Subcutaneous adipose tissue (tissue), 4 donors: Measurements from ENCODE around the gene PRAMEF17. TPM values are rescaled to one million over a fixed set of nuclear protein-coding genes. Genes with fewer than 3 reads are reported as not detected.
"Not testable (repeated sequence)": the region's sequence is repeated elsewhere in the genome, so short reads cannot be mapped to it uniquely, and the experiment has no call there.

ENCODE experiments used
- total RNA-seq, 4 donors: library from RNA; depleted of rRNA; stranded (reverse); fragments of >200 nt; gene quantifications; one replicate each; pipeline ENCODE4 v1.1.0, GENCODE V29; 2016
- TF ChIP-seq, protein P1 (sequence below): fragments of 450-650 bp; IDR thresholded peaks from one replicate; pipeline ENCODE4 v1.5.1; 2016; ENCODE audit warnings: low read depth, mild to moderate bottlenecking, control low read depth, antibody characterized with exemption, moderate library complexity

PRAMEF17 gene, protein sequence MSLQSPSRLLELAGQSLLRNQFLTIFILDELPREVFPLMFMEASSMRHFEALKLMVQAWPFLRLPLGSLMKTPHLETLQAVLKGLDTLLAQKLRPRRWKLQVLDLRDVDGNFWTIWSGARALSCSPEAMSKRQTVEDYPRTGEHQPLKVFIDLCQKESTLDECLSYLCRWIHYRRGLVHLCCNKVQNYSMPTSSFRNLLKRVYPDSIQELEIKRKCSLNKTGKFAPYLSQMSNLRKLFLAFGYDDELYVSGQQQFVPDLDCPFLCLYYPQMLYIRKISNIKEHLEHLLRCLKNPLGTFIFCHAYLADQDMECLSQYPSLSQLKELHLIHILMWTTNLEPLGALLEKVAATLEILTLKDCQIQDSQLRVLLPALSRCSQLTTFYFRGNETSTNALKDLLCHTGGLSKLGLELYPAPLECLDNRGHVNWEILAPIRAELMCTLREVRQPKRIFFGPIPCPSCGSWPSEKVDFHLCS
- not detected for total RNA-seq

DNA sequence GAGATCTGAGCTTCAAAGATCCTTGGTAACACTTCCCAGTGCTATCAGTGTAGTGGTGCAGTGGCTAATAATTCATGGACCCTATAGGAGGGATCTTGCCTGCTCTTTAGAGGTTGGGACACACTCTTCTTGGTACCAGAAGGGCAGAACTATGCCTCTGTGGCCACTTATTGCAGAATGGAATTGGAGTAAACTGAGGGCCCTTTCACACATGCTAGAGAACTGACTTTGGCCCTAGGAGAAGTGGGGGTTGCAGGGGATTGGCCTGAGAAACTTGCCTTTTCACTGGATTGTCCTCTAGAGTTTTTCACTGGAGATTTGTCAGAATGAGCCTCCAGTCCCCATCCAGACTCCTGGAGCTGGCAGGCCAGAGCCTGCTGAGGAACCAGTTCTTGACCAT lies at the start of gene PRAMEF17:
PRAMEF17 (plus strand) TSS at position 301 of the 400 bp plus-strand sequence; CDS start at position 327, 26 bp downstream.
- TF ChIP-seq, protein P1, sequence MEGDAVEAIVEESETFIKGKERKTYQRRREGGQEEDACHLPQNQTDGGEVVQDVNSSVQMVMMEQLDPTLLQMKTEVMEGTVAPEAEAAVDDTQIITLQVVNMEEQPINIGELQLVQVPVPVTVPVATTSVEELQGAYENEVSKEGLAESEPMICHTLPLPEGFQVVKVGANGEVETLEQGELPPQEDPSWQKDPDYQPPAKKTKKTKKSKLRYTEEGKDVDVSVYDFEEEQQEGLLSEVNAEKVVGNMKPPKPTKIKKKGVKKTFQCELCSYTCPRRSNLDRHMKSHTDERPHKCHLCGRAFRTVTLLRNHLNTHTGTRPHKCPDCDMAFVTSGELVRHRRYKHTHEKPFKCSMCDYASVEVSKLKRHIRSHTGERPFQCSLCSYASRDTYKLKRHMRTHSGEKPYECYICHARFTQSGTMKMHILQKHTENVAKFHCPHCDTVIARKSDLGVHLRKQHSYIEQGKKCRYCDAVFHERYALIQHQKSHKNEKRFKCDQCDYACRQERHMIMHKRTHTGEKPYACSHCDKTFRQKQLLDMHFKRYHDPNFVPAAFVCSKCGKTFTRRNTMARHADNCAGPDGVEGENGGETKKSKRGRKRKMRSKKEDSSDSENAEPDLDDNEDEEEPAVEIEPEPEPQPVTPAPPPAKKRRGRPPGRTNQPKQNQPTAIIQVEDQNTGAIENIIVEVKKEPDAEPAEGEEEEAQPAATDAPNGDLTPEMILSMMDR: not testable (repeated sequence)

DNA sequence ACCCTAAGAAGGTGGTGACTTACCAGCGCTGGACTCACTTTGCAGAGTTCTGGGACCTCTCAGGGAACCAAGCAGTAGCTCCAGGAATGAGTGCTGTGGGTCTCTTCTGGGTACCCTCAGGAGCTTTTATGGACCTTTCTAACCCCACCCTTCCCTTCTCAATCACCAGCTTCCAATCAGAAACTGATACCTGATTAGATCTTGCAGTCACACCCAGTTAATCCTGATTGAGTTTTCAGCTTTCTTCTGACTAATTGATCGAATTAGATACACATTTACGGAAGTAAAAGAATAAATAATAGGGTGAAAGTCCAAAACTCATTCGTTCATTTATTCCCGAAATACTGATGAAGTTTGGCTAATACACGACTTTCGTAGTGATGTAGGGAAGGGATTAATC lies 42.4 kb upstream of the PRAMEF17 start, which contains the start of gene PRAMEF14:
PRAMEF14 (minus strand) TSS at position 101 of the 400 bp plus-strand sequence. CDS start 1,820 bp downstream, outside the sequence.
- TF ChIP-seq, protein P1: not testable (repeated sequence)

DNA sequence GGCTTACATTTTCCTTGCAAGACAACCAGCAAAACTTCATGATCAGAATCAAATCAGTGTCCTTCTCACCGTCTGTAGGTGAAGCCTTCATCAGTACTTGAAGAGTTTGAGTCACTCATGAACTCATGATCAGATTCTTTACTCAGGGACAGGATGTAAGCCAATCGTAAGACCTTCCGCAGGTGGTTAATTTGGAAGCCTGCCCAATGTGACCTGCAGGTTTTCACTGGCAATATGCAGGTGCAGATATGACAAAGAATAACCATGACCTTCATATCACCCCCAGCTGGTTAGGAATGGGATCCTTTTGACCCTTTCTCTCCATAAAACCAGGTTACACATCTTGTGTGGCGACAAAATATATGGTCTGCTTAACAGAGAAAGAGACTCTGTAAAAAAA lies 18.4 kb downstream of the PRAMEF17 start:
- TF ChIP-seq, protein P1: no peak

DNA sequence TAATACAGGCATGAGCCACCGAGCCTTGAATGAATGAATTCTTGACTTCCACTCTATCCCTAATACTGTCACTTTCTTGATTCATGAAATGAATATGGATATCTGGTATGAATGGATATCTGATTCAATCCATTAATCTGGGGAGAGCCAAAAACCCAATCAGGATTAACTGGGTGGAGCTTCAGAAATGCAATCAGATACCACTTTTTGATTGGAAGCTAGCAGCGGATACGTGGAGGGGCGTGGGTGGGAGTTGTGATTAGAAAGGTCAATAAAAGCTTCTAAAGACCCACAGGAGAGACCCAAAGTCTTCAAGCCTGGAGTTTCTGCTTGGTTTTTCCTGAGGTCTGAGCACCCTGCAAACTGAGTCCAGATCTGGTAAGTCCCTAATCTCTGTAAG lies 20.7 kb downstream of the PRAMEF17 start, which contains the start of gene PRAMEF20:
PRAMEF20 (plus strand) TSS at position 301 of the 400 bp plus-strand sequence. CDS start 5,905 bp downstream, outside the sequence.
- TF ChIP-seq, protein P1: not testable (repeated sequence)

DNA sequence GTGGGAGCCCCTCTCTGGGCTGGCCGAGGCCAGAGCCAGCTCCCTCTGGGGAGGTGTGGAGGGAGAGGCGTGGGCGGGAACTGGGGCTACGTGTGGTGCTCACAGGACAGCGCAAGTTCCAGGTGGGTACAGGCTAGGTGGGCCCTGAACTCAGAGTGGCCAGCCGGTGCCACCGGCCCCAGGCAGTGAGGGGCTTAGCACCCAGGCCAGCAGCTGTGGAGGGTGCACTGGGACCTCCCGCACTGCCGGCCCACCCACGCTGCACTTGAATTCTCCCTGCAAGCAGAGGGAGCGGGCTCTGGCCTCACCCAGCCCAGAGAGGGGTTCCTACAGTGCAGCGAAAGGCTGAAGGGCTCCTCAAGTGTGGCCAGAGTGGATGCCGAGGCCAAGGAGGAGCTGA lies 41.1 kb downstream of the PRAMEF17 start:
- TF ChIP-seq, protein P1: no peak

DNA sequence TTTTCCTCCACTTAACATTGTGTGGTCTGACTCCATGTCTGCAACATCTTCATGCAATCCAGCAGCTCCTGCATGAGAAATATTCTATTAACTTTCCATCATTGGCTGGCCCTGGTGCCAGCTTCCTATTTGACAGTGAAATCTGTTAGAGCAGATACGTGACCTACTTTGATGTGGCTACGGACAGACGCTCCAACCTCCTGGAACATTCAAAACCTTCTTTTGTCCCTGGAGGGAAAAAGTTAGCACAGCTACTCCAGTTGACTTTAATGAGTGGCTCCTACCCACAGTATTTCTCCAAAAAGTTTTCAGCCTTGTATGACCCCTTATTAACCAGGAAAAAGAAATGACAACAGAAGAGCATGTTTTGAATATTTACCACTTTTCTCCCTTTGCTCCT lies 42.8 kb downstream of the PRAMEF17 start:
- TF ChIP-seq, protein P1: no peak

DNA sequence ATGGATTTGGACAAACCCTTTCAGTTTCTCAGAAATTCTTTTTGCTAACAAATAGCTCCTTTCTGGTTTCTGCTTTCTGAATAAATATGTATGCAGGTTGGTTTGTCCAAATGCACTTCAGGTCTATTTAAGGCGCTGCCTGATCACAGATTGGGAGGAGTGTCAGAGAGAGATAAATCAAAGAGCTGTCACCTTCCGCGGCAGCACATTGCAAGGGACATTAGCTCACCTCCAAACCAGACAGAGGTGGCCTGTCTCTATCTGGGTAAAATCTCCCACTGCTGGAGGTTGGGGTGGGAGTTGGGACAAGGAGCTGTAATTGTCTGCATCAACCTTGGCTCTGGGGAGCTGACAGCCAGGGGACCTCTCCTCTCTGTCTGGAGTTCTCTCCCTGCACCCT lies 46.0 kb downstream of the PRAMEF17 start:
- TF ChIP-seq, protein P1: no peak

Other genes with a start within 250 kb of the PRAMEF17 start
- gene PRAMEF26, start 233.6 kb upstream of the PRAMEF17 start, total RNA-seq: not detected
- gene HNRNPCL4, start 224.0 kb upstream of the PRAMEF17 start, total RNA-seq: not detected
- not detected for gene PRAMEF9, start 217.8 kb upstream of the PRAMEF17 start, total RNA-seq
- gene PRAMEF13, start 188.2 kb upstream of the PRAMEF17 start, total RNA-seq: not detected
- not detected for gene PRAMEF18, start 163.5 kb upstream of the PRAMEF17 start, total RNA-seq
- gene PRAMEF5, start 135.4 kb upstream of the PRAMEF17 start, total RNA-seq: not detected
- gene PRAMEF8, start 104.5 kb upstream of the PRAMEF17 start, total RNA-seq: not detected
- not detected for gene PRAMEF33, start 86.1 kb upstream of the PRAMEF17 start, total RNA-seq
- not detected for gene PRAMEF15, start 74.1 kb upstream of the PRAMEF17 start, total RNA-seq
- gene PRAMEF14, start 42.5 kb upstream of the PRAMEF17 start, total RNA-seq: not detected
- gene PRAMEF19, start 17.7 kb upstream of the PRAMEF17 start, total RNA-seq: not detected
- gene PRAMEF20, start 20.8 kb downstream of the PRAMEF17 start, total RNA-seq: not detected
- not detected for gene LRRC38, start 124.4 kb downstream of the PRAMEF17 start, total RNA-seq
- gene PDPN, start 194.2 kb downstream of the PRAMEF17 start, total RNA-seq: 10 to 100 TPM in 1 of 4 donors, 1 to 10 TPM in 3; 6.6 to 12.1 (median 7.5) TPM